PC-3 (cell line): ENCODE data around the gene NUDT10. TPM values are rescaled to one million over a fixed set of nuclear protein-coding genes. Genes with fewer than 3 reads are reported as not detected.
"Not testable (repeated sequence)": the region's sequence is repeated elsewhere in the genome, so short reads cannot be mapped to it uniquely, and the experiment has no call there.

Source experiments
- ATAC-seq: fragments of 200-7000 bp; cut with Tn5 transposase; 2 replicates; pipeline ENCODE4 v1.9.1; 2020; ENCODE audit warnings: mild to moderate bottlenecking, moderate library complexity
- BruUV-seq: library from RNA; stranded (reverse); fragments of 400-500 nt; replicated peaks from 2 replicates; lab custom pipeline; 2021; lab: Mats Ljungman, UMichigan
- CTCF ChIA-PET: fragments of 300-600 bp; sonication (Branson Sonifier 250); formaldehyde crosslinking; loops from one replicate; lab custom pipeline; 2022; ENCODE audit warnings: antibody characterized with exemption; lab: Charles Lee
- POLR2A ChIA-PET: fragments of 300-600 bp; sonication (Branson Sonifier 250); formaldehyde crosslinking; loops from one replicate; lab custom pipeline; 2022; ENCODE audit warnings: antibody characterized with exemption; ENCODE audit not compliant: unreplicated experiment; lab: Charles Lee
- DNase-seq: peaks from one replicate; pipeline ENCODE4 v3.0.0-alpha.2; 2015
- H2AFZ ChIP-seq: fragments of 300-600 bp; sonication (generic); 2 replicates; pipeline ENCODE4 v1.6.0; 2016; ENCODE audit warnings: antibody characterized with exemption, low read length
- H3F3A ChIP-seq: fragments of 300-600 bp; sonication (generic); one replicate; pipeline ENCODE4 v1.6.0; 2017; ENCODE audit warnings: antibody characterized with exemption, low read length, control low read depth, mild to moderate bottlenecking; ENCODE audit not compliant: unreplicated experiment
- H3K27ac ChIP-seq: fragments of 300-600 bp; sonication (generic); 2 replicates; pipeline ENCODE4 v1.5.1; 2016; ENCODE audit warnings: mild to moderate bottlenecking, low read length
- H3K27me3 ChIP-seq: fragments of 300-600 bp; sonication (generic); 2 replicates; pipeline ENCODE4 v1.6.1; 2016; ENCODE audit warnings: low read length, mixed read lengths
- H3K36me3 ChIP-seq: fragments of 300-600 bp; sonication (generic); 2 replicates; pipeline ENCODE4 v1.6.1; 2016; ENCODE audit warnings: low read depth, mixed run types, low read length, mixed read lengths
- H3K4me1 ChIP-seq: fragments of 300-600 bp; sonication (generic); 2 replicates; pipeline ENCODE4 v1.5.1; 2016; ENCODE audit warnings: low read length; ENCODE audit not compliant: insufficient read depth
- H3K4me2 ChIP-seq: fragments of 300-600 bp; sonication (generic); 2 replicates; pipeline ENCODE4 v1.6.0; 2016; ENCODE audit warnings: low read length
- H3K4me3 ChIP-seq: fragments of 300-600 bp; sonication (generic); 2 replicates; pipeline ENCODE4 v1.5.1; 2016; ENCODE audit warnings: mild to moderate bottlenecking, low read length, mixed read lengths
- H3K79me2 ChIP-seq: fragments of 300-600 bp; sonication (generic); 2 replicates; pipeline ENCODE4 v1.6.1; 2017; ENCODE audit warnings: low read length, mixed read lengths
- H3K9ac ChIP-seq: fragments of 300-600 bp; sonication (generic); 2 replicates; pipeline ENCODE4 v1.6.0; 2016; ENCODE audit warnings: mild to moderate bottlenecking, low read length
- H3K9me2 ChIP-seq: fragments of 300-600 bp; sonication (generic); replicated peaks from 2 replicates; pipeline ENCODE4 v1.6.1; 2016; ENCODE audit warnings: mixed run types, low read length, mixed read lengths
- H3K9me3 ChIP-seq: fragments of 300-600 bp; sonication (generic); 2 replicates; pipeline ENCODE4 v1.6.1; 2016; ENCODE audit warnings: low read length, mixed read lengths
- H4K20me1 ChIP-seq: fragments of 300-600 bp; sonication (generic); 2 replicates; pipeline ENCODE4 v1.6.1; 2016; ENCODE audit warnings: low read length, mixed read lengths
- CTCF ChIP-seq: fragments of 300-600 bp; sonication (generic); conservative IDR thresholded peaks from 2 replicates; pipeline ENCODE4 v1.5.1; 2017; ENCODE audit warnings: antibody characterized with exemption, low read depth, mild to moderate bottlenecking, low read length
- EZH2 ChIP-seq: fragments of 300-600 bp; sonication (generic); IDR thresholded peaks from one replicate; pipeline ENCODE4 v1.6.1; 2017; ENCODE audit warnings: antibody characterized with exemption, mild to moderate bottlenecking, low read length; ENCODE audit not compliant: unreplicated experiment
- EZH2phosphoT487 ChIP-seq: fragments of 300-600 bp; sonication (generic); IDR thresholded peaks from 2 replicates; pipeline ENCODE4 v1.6.1; 2018; ENCODE audit warnings: mild to moderate bottlenecking, antibody characterized with exemption, low read length, borderline replicate concordance
- intact Hi-C: fragments of 100-400 bp; cut with micrococcal nuclease; formaldehyde crosslinking; loops from 2 replicates; pipeline ENCODE4 v1.9.0; 2023
- total RNA-seq: library from RNA; depleted of rRNA; stranded (reverse); fragments of >200 nt; gene quantifications from 2 replicates; pipeline ENCODE4 v1.2.3, GENCODE V29; 2014

The NUDT10 gene
- total RNA-seq, 1 experiment from 2014 or later = 0.22 TPM

DNA sequence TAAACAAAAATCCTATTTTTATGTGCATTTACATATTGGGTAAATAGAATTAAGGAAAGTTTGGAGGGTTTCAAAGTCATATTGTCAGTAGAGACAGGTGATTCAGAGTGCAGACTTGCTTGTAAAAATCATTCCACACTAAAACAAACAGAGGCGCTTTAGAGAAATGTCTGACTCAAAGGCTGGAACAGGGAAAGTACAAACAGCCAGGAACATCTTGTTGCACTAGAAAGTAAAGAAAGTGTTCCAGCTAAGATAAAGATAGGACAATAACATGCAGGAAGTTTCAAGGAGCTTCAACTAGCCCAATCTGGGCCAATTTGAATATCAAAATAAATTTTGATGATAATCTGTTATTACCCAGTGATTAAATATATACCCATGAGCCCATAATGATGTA is 16.4 kb upstream of the NUDT10 start:
- POLR2A ChIA-PET = no interaction called here
- CTCF ChIA-PET = no interaction called here
- Histone ChIP-seq H3K9me3 (no peaks in the 10 kb centered on the region), H2AFZ (no peak overlapping the region), H3K9ac (no peak overlapping the region), H3K4me3 (no peak overlapping the region), H3K9me2 (no peaks in the 10 kb centered on the region), H3K27ac (no peak overlapping the region), H3K27me3 (no peaks in the 10 kb centered on the region), H3K36me3 (no peaks in the 10 kb centered on the region), H3K4me1 (no peaks in the 10 kb centered on the region; the same call in 1 of the 2 replicates), H4K20me1 (no peaks in the 10 kb centered on the region), H3K4me2 (no peak overlapping the region), H3K79me2 (no peaks in the 10 kb centered on the region), H3F3A (no peaks in the 10 kb centered on the region)
- no TSS peak for BruUV-seq
- ATAC-seq = no peak; the same call in 1 of the 2 replicates
- TF ChIP-seq CTCF (no peak), EZH2phosphoT487 (no peak), EZH2 (no peak)
- peak; percentile 32 for DNase-seq
- intact Hi-C loops = no loop called here

GRCh38 chrX:51332943-51333785 is 542 bp downstream of the NUDT10 start:
- H3K27ac ChIP-seq, CTCF ChIA-PET, H3K36me3 ChIP-seq, H3K79me2 ChIP-seq, H3F3A ChIP-seq, H3K4me1 ChIP-seq, H2AFZ ChIP-seq, BruUV-seq, POLR2A ChIA-PET, H3K4me3 ChIP-seq, DNase-seq, H3K9me3 ChIP-seq, intact Hi-C loops, H3K9ac ChIP-seq, H3K9me2 ChIP-seq, ATAC-seq, H4K20me1 ChIP-seq: not testable (repeated sequence)
- peaks cover 12% of the 10 kb centered on the region for H3K27me3 ChIP-seq
- H3K4me2 ChIP-seq = peak overlapping the region; percentile 44; the same call in 1 of the 2 replicates

- ChIA-PET POLR2A (no interaction called here), CTCF (no interaction called here)
- BruUV-seq = no TSS peak
- Histone ChIP-seq H3K27me3 (peaks cover 13% of the 10 kb centered on the region), H3K79me2 (no peaks in the 10 kb centered on the region), H3F3A (no peaks in the 10 kb centered on the region), H2AFZ (no peak overlapping the region), H3K4me3 (no peak overlapping the region), H3K9ac (no peak overlapping the region), H4K20me1 (no peaks in the 10 kb centered on the region), H3K4me1 (no peaks in the 10 kb centered on the region), H3K9me3 (no peaks in the 10 kb centered on the region), H3K4me2 (no peak overlapping the region), H3K27ac (no peak overlapping the region), H3K36me3 (no peaks in the 10 kb centered on the region), H3K9me2 (no peaks in the 10 kb centered on the region)
- no peak for ATAC-seq
- DNase-seq = no peak
- intact Hi-C loops = no loop called here
- TF ChIP-seq EZH2 (no peak), EZH2phosphoT487 (no peak), CTCF (no peak)
Observed at GRCh38 chrX:51334276-51334675, 1.7 kb downstream of the NUDT10 start.
